Endothelial cell of umbilical vein (primary cell): ENCODE data around the gene SIGLEC6. TPM values are rescaled to one million over a fixed set of nuclear protein-coding genes. Genes with fewer than 3 reads are reported as not detected.

Experiments used
- BruUV-seq: library from RNA; stranded (reverse); fragments of 400-500 nt; replicated peaks from 2 replicates; lab custom pipeline; 2021; lab: Mats Ljungman, UMichigan
- CTCF ChIA-PET: fragments of 300-600, 350-600 bp; sonication (Branson Sonifier 250); formaldehyde crosslinking; loops from one replicate; lab custom pipeline; 2021; ENCODE audit warnings: antibody characterized with exemption, inconsistent platforms; lab: Charles Lee
- POLR2A ChIA-PET: fragments of 300-600, 350-600 bp; sonication (Branson Sonifier 250); formaldehyde crosslinking; loops from one replicate; lab custom pipeline; 2021; ENCODE audit warnings: antibody characterized with exemption, inconsistent platforms; lab: Charles Lee
- DNase-seq: peaks from one replicate; pipeline ENCODE4 v3.0.0-alpha.2; 2011; ENCODE audit warnings: low read depth, low spot score
- FAIRE-seq: peaks from 2 replicates; lab custom pipeline; 2011; peaks lifted over from hg19 to GRCh38; lab: Jason Lieb, UNC
- H2AFZ ChIP-seq: 2 replicates; pipeline ENCODE4 v1.6.0; 2012; ENCODE audit warnings: low read depth, low read length, control low read depth, inconsistent platforms
- H3K27ac ChIP-seq: 2 replicates; pipeline ENCODE4 v1.5.1; 2011; ENCODE audit warnings: low read depth, mild to moderate bottlenecking, control low read depth, low read length, moderate library complexity; ENCODE audit not compliant: insufficient read depth
- H3K27me3 ChIP-seq, 2 experiments: 2 replicates each; pipeline versions ENCODE4 v1.6.0 to v1.6.1; 2011; ENCODE audit warnings: low read length in 2 of 2, mixed read lengths in 1 of 2; ENCODE audit not compliant: control insufficient read depth in 2 of 2, insufficient read depth in 2 of 2
- H3K36me3 ChIP-seq, 2 experiments: 2 replicates in 1 of 2; 3 replicates in 1 of 2; pipeline ENCODE4 v1.5.1; 2011; ENCODE audit warnings: low read length in 2 of 2, mild to moderate bottlenecking in 1 of 2, moderate library complexity in 1 of 2; ENCODE audit not compliant: control insufficient read depth in 2 of 2, insufficient read depth in 2 of 2; ENCODE audit errors: extremely low read depth in 1 of 2
- H3K4me1 ChIP-seq: 3 replicates; pipeline ENCODE4 v1.5.1; 2011; ENCODE audit warnings: mild to moderate bottlenecking, low read length; ENCODE audit not compliant: control insufficient read depth, insufficient read depth; ENCODE audit errors: extremely low read depth
- H3K4me2 ChIP-seq: 2 replicates; pipeline ENCODE4 v1.6.1; 2011; ENCODE audit warnings: low read length, control low read depth, mixed read lengths; ENCODE audit not compliant: insufficient read depth
- H3K4me3 ChIP-seq, 3 experiments: fragments of 200-600 bp in 1 of 3; sonication (generic), shearing (Covaris generic) in 1 of 3; replicated peaks in 1 of 3; 2 replicates each; pipeline ENCODE4 v1.5.1; 2011 to 2016; ENCODE audit warnings: control low read depth in 3 of 3, low read length in 3 of 3, mild to moderate bottlenecking in 2 of 3, inconsistent platforms in 1 of 3, low read depth in 1 of 3, moderate library complexity in 1 of 3; ENCODE audit not compliant: insufficient read depth in 1 of 3
- H3K79me2 ChIP-seq: 2 replicates; pipeline ENCODE4 v1.6.0; 2012; ENCODE audit warnings: low read length, inconsistent platforms; ENCODE audit not compliant: control insufficient read depth, insufficient read depth
- H3K9ac ChIP-seq: replicated peaks from 2 replicates; pipeline ENCODE3; 2011; ENCODE audit warnings: low read length, control low read depth; ENCODE audit not compliant: insufficient read depth; ENCODE audit errors: extremely low read depth
- H3K9me1 ChIP-seq: replicated peaks from 3 replicates; pipeline ENCODE4 v1.6.0; 2011; ENCODE audit warnings: mild to moderate bottlenecking, low read length; ENCODE audit not compliant: control insufficient read depth, insufficient read depth; ENCODE audit errors: extremely low read depth
- H3K9me3 ChIP-seq: replicated peaks from 2 replicates; pipeline ENCODE4 v1.5.1; 2012; ENCODE audit warnings: low read length, inconsistent platforms; ENCODE audit not compliant: control insufficient read depth, insufficient read depth
- H4K20me1 ChIP-seq: replicated peaks from 2 replicates; pipeline ENCODE3; 2011; ENCODE audit warnings: mild to moderate bottlenecking, low read length; ENCODE audit not compliant: control insufficient read depth, insufficient read depth; ENCODE audit errors: extremely low read depth
- CTCF ChIP-seq, 2 donors: IDR thresholded peaks; 1 replicate in 1 of 2; 2 replicates in 1 of 2; pipeline ENCODE4 v1.5.1; 2011; ENCODE audit warnings: low read length in 2 of 2, mild to moderate bottlenecking in 2 of 2, moderate library complexity in 2 of 2, control low read depth in 1 of 2, inconsistent platforms in 1 of 2, low read depth in 1 of 2; ENCODE audit not compliant: insufficient read depth in 1 of 2; ENCODE audit errors: extremely low read depth in 1 of 2
- EZH2 ChIP-seq: IDR thresholded peaks from 2 replicates; pipeline ENCODE4 v1.6.1; 2012; ENCODE audit warnings: borderline replicate concordance, low read depth, mild to moderate bottlenecking, moderate library complexity, low read length, inconsistent platforms; ENCODE audit not compliant: severe bottlenecking
- FOS ChIP-seq: IDR thresholded peaks from 2 replicates; pipeline ENCODE4 v1.6.1; 2011; ENCODE audit warnings: mild to moderate bottlenecking, low read length, moderate library complexity, borderline replicate concordance; ENCODE audit not compliant: insufficient read depth
- GATA2 ChIP-seq: IDR thresholded peaks from 2 replicates; pipeline ENCODE4 v1.7.0; 2011; ENCODE audit warnings: low read depth, mild to moderate bottlenecking, moderate library complexity, mixed read lengths, low read length; ENCODE audit not compliant: insufficient read length, insufficient read depth
- JUN ChIP-seq: IDR thresholded peaks from 2 replicates; pipeline ENCODE4 v1.6.1; 2011; ENCODE audit warnings: borderline replicate concordance, low read depth; ENCODE audit not compliant: insufficient read length, insufficient read depth
- MAX ChIP-seq: IDR thresholded peaks from 2 replicates; pipeline ENCODE4 v1.6.1; 2011; ENCODE audit not compliant: insufficient read depth, insufficient read length
- MYC ChIP-seq: IDR thresholded peaks from one replicate; pipeline ENCODE4 v1.6.1; 2011; ENCODE audit warnings: mild to moderate bottlenecking, low read depth, low read length
- POLR2A ChIP-seq: IDR thresholded peaks from 2 replicates; pipeline ENCODE4 v1.6.1; 2012; ENCODE audit warnings: low read depth, mild to moderate bottlenecking, control low read depth, low read length
- POLR2AphosphoS5 ChIP-seq: IDR thresholded peaks from 2 replicates; pipeline ENCODE4 v1.6.1; 2012; ENCODE audit warnings: low read depth, mild to moderate bottlenecking, control low read depth, low read length, moderate library complexity; ENCODE audit not compliant: insufficient read depth
- dilution Hi-C: fragments of 300-500 bp; cut with MboI; formaldehyde crosslinking; loops from one replicate; pipeline ENCODE4 v1.15.0; 2019; ENCODE audit warnings: low sequenced_read_pairs; ENCODE audit not compliant: extremely low pct_ligation_motif_present
- intact Hi-C: fragments of 100-400 bp; cut with micrococcal nuclease; formaldehyde crosslinking; loops from one replicate; pipeline ENCODE4 v1.10.0; 2022
- polyA plus RNA-seq, 4 experiments: library from polyadenylated mRNA; depleted of rRNA in 3 of 4; stranded (reverse) in 3 of 4; unstranded in 1 of 4; fragments of >200 nt; gene quantifications; 2 replicates each; pipeline versions ENCODE4 v1.2.1 to v1.2.3, GENCODE V29; 2011 to 2012; ENCODE audit warnings: missing spikeins in 1 of 4
- total RNA-seq: library from RNA; stranded (reverse); gene quantifications from 2 replicates; pipeline ENCODE4 v1.2.3, GENCODE V29; 2021

The SIGLEC6 gene
- total and polyA plus RNA-seq, 2 donors (not counting 3 experiments of a cell fraction or from before 2014, with no cell fraction given) = not detected

DNA sequence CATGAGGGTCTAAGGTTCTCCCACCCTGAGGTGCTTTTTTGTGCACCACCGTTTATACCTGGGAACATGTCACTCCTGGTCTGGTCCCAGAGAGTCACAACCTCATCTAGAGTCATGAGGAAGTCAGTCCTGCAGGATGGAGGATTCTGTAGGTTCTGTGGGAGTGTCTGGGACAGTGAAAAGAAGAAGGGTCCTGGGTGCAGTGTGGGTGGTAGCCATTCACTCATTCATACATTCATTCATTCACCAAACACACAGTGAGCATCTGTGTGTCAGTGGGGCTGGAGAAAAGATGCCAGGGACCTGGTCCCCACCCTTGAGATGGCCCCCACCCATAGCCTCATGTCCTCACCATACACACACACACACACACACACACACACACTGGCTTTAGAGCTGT is 61.8 kb downstream of the SIGLEC6 start:
- H3K4me2 ChIP-seq = no peak overlapping the region
- H3K36me3 ChIP-seq = no peaks in the 10 kb centered on the region
- H3K79me2 ChIP-seq = no peaks in the 10 kb centered on the region
- no TSS peak for BruUV-seq
- H3K9me3 ChIP-seq = no peaks in the 10 kb centered on the region
- H3K27me3 ChIP-seq = no peaks in the 10 kb centered on the region
- dilution Hi-C loops = no loop called here
- POLR2A ChIA-PET = no interaction called here
- H2AFZ ChIP-seq = no peak overlapping the region
- H3K27ac ChIP-seq = no peak overlapping the region
- intact Hi-C loops = no loop called here
- no peaks in the 10 kb centered on the region for H4K20me1 ChIP-seq
- DNase-seq (no peak), FAIRE-seq (no peak)
- no peaks in the 10 kb centered on the region for H3K4me1 ChIP-seq
- H3K4me3 ChIP-seq = no peak overlapping the region
- CTCF ChIA-PET = interaction anchor here (10.3 kb wide), 1 partner anchor 188 kb away, joined by 414 read pairs; no protein-coding TSS in a partner anchor
- TF ChIP-seq CTCF (IDR thresholded peaks at IDR 0.05; ENCODE audit: extremely low read depth in 1 of 2, insufficient read depth in 1 of 2, low read depth in 1 of 2, low read length in 2 of 2) (no peak), POLR2AphosphoS5 (no peak), JUN (no peak), POLR2A (no peak), FOS (no peak), GATA2 (no peak), MAX (no peak), MYC (no peak), EZH2 (no peak)
- no peak overlapping the region for H3K9ac ChIP-seq
- no peaks in the 10 kb centered on the region for H3K9me1 ChIP-seq
